GM12874 (cell line): Measurements from ENCODE around the gene NMU.

Source experiments
- CTCF ChIP-seq: IDR thresholded peaks from 2 replicates; pipeline ENCODE4 v1.5.1; 2011; ENCODE audit warnings: low read depth, mild to moderate bottlenecking, control low read depth, low read length, moderate library complexity; ENCODE audit not compliant: insufficient read depth

Gene NMU

GRCh38 chr4:55670695-55671094, 34.6 kb upstream of the NMU start:
- no peak for TF ChIP-seq CTCF

- no peak for TF ChIP-seq CTCF
Observed at GRCh38 chr4:55668449-55668848, 32.4 kb upstream of the NMU start.

GRCh38 chr4:55666535-55666934, 30.4 kb upstream of the NMU start:
- no peak for TF ChIP-seq CTCF

- TF ChIP-seq CTCF, result no peak
Observed at GRCh38 chr4:55663145-55663544, 27.0 kb upstream of the NMU start.

GRCh38 chr4:55661398-55662056, 25.4 kb upstream of the NMU start:
- TF ChIP-seq CTCF, result no peak

GRCh38 chr4:55658657-55659056, 22.6 kb upstream of the NMU start:
- TF ChIP-seq CTCF, result no peak

GRCh38 chr4:55654131-55654530, 18.0 kb upstream of the NMU start:
- no peak for TF ChIP-seq CTCF
